ENCODE data around the gene MYCBP2. TPM values are rescaled to one million over a fixed set of nuclear protein-coding genes. Genes with fewer than 3 reads are reported as not detected.

MYCBP2 gene
- total RNA-seq, 1 donor from 2014 or later = 264 TPM

GRCh38 chr13:77185721-77186120, 141.2 kb downstream of the MYCBP2 start:
- intact Hi-C loops (cut with DNase I) = loop anchor here (10.0 kb wide), 1 partner anchor 121 kb away; no protein-coding TSS in a partner anchor
- no peak for TF ChIP-seq CTCF (IDR thresholded peaks at IDR 0.05)
- H3K4me3 ChIP-seq = no peak overlapping the region
- H3K9me3 ChIP-seq = no peaks in the 10 kb centered on the region
- no peak for DNase-seq (ENCODE audit: low spot score in 2 of 2)
- no peaks in the 10 kb centered on the region for H3K27me3 ChIP-seq
- H3K4me1 ChIP-seq = no peaks in the 10 kb centered on the region
- peaks cover 15 to 48% of the 10 kb centered on the region in 2 donors for H3K36me3 ChIP-seq
- H3K27ac ChIP-seq = no peak overlapping the region

- intact Hi-C loops (cut with DNase I) = loop anchor here (10.0 kb wide), 1 partner anchor 120 kb away; no protein-coding TSS in a partner anchor
- Histone ChIP-seq H3K27ac (no peak overlapping the region), H3K27me3 (no peaks in the 10 kb centered on the region), H3K4me1 (no peaks in the 10 kb centered on the region), H3K9me3 (no peaks in the 10 kb centered on the region), H3K36me3 (peaks cover 16 to 59% of the 10 kb centered on the region in 2 donors), H3K4me3 (no peak overlapping the region)
- TF ChIP-seq CTCF (IDR thresholded peaks at IDR 0.05) = no peak
- no peak for DNase-seq (ENCODE audit: low spot score in 2 of 2)
These were observed 142.4 kb downstream of the MYCBP2 start for GRCh38 chr13:77184455-77184854.

GRCh38 chr13:77180011-77180410, 146.9 kb downstream of the MYCBP2 start:
- Histone ChIP-seq H3K27me3 (no peaks in the 10 kb centered on the region), H3K9me3 (no peaks in the 10 kb centered on the region), H3K4me1 (no peaks in the 10 kb centered on the region), H3K27ac (no peak overlapping the region), H3K4me3 (no peak overlapping the region), H3K36me3 (peaks cover 37 to 79% of the 10 kb centered on the region in 2 donors)
- no peak for DNase-seq (ENCODE audit: low spot score in 2 of 2)
- no peak for TF ChIP-seq CTCF (IDR thresholded peaks at IDR 0.05)
- intact Hi-C loops (cut with DNase I) = loop anchor here (10.0 kb wide), 1 partner anchor 115 kb away; no protein-coding TSS in a partner anchor

- H3K36me3 ChIP-seq = peaks cover 39 to 80% of the 10 kb centered on the region in 2 donors
- no peak for DNase-seq (ENCODE audit: low spot score in 2 of 2)
- H3K27me3 ChIP-seq = no peaks in the 10 kb centered on the region
- intact Hi-C loops (cut with DNase I) = no loop called here
- no peaks in the 10 kb centered on the region for H3K9me3 ChIP-seq
- no peak overlapping the region for H3K4me3 ChIP-seq
- H3K27ac ChIP-seq = no peak overlapping the region
- no peak for TF ChIP-seq CTCF (IDR thresholded peaks at IDR 0.05)
- no peaks in the 10 kb centered on the region for H3K4me1 ChIP-seq
These were observed 149.2 kb downstream of the MYCBP2 start for GRCh38 chr13:77177646-77178045.

GRCh38 chr13:77176350-77176749, 150.5 kb downstream of the MYCBP2 start:
- intact Hi-C loops (cut with DNase I) = no loop called here
- no peak overlapping the region for H3K27ac ChIP-seq
- no peaks in the 10 kb centered on the region for H3K27me3 ChIP-seq
- TF ChIP-seq CTCF (IDR thresholded peaks at IDR 0.05) = no peak
- peaks cover 44 to 86% of the 10 kb centered on the region in 2 donors for H3K36me3 ChIP-seq
- DNase-seq (ENCODE audit: low spot score in 2 of 2) = no peak
- no peaks in the 10 kb centered on the region for H3K4me1 ChIP-seq
- no peaks in the 10 kb centered on the region for H3K9me3 ChIP-seq
- H3K4me3 ChIP-seq = no peak overlapping the region

- TF ChIP-seq CTCF (IDR thresholded peaks at IDR 0.05) = no peak
- no peak for DNase-seq (ENCODE audit: low spot score in 2 of 2)
- Histone ChIP-seq H3K27ac (no peak overlapping the region), H3K36me3 (peaks cover 29 to 86% of the 10 kb centered on the region in 2 donors), H3K4me1 (no peaks in the 10 kb centered on the region), H3K27me3 (no peaks in the 10 kb centered on the region), H3K9me3 (no peaks in the 10 kb centered on the region), H3K4me3 (no peak overlapping the region)
- intact Hi-C loops (cut with DNase I) = no loop called here
These were observed 154.2 kb downstream of the MYCBP2 start for GRCh38 chr13:77172650-77173049.

Data from ascending aorta (tissue), 2 donors.